Astrocyte of the cerebellum (primary cell): ENCODE data around the gene CSF1.

Experiments
- DNase-seq: peaks from one replicate; pipeline ENCODE4 v3.0.0-alpha.2; 2011; ENCODE audit warnings: low read depth
- H3K4me3 ChIP-seq: 2 replicates; pipeline ENCODE4 v1.5.1; 2011; ENCODE audit warnings: mild to moderate bottlenecking, low read depth, low read length, moderate library complexity
- CTCF ChIP-seq: IDR thresholded peaks from 2 replicates; pipeline ENCODE4 v1.5.1; 2012; ENCODE audit warnings: low read length, low read depth, moderate library complexity, mild to moderate bottlenecking; ENCODE audit errors: missing control alignments
- in situ Hi-C: cut with HindIII; loops from 2 replicates; pipeline ENCODE4 v1.10.0; 2017; ENCODE audit warnings: low sequenced_read_pairs

CSF1 gene

GRCh38 chr1:109883248-109883955, 27.2 kb upstream of the CSF1 start:
- no peak for DNase-seq
- in situ Hi-C loops: no loop called here
- H3K4me3 ChIP-seq: no peak overlapping the region
- TF ChIP-seq CTCF: no peak

- in situ Hi-C loops: no loop called here
- H3K4me3 ChIP-seq: no peak overlapping the region
- DNase-seq: no peak
- TF ChIP-seq CTCF: no peak
These were observed 26.3 kb upstream of the CSF1 start for GRCh38 chr1:109884242-109884891.

- no peak for TF ChIP-seq CTCF
- DNase-seq: no peak
- no peak overlapping the region for H3K4me3 ChIP-seq
- in situ Hi-C loops: no loop called here
These were observed 25.1 kb upstream of the CSF1 start for GRCh38 chr1:109885589-109885988.

GRCh38 chr1:109886827-109887226, 23.8 kb upstream of the CSF1 start:
- TF ChIP-seq CTCF: no peak
- H3K4me3 ChIP-seq: no peak overlapping the region
- DNase-seq: no peak
- in situ Hi-C loops: no loop called here

- no peak for TF ChIP-seq CTCF
- in situ Hi-C loops: no loop called here
- H3K4me3 ChIP-seq: no peak overlapping the region
- no peak for DNase-seq
These were observed 23.4 kb upstream of the CSF1 start for GRCh38 chr1:109887271-109887670.

- H3K4me3 ChIP-seq: no peak overlapping the region
- DNase-seq: no peak
- in situ Hi-C loops: no loop called here
- TF ChIP-seq CTCF: no peak
These were observed 22.8 kb upstream of the CSF1 start for GRCh38 chr1:109887884-109888283.
